Vagina (tissue), 2 donors: ENCODE data around the gene TMEM255B.

Experiments
- CTCF ChIP-seq, 3 experiments: fragments of 450-650 bp in 2 of 3; fragments of 200-600 bp in 1 of 3; sonication (generic) in 1 of 3; IDR thresholded peaks; one replicate each; pipeline ENCODE4 v1.5.1; 2017 to 2019; ENCODE audit warnings: antibody characterized with exemption in 3 of 3, mild to moderate bottlenecking in 2 of 3, moderate library complexity in 2 of 3
- POLR2A ChIP-seq, 2 donors: fragments of 450-650 bp; IDR thresholded peaks; one replicate each; pipeline ENCODE4 v1.6.1; 2017; ENCODE audit warnings: antibody characterized with exemption in 2 of 2, mild to moderate bottlenecking in 2 of 2, moderate library complexity in 2 of 2
- POLR2AphosphoS5 ChIP-seq, 2 donors: sonication (generic); formaldehyde crosslinking; IDR thresholded peaks; one replicate each; pipeline ENCODE4 v1.9.0; 2017; ENCODE audit warnings: antibody characterized with exemption in 2 of 2, mild to moderate bottlenecking in 2 of 2, low read depth in 1 of 2; ENCODE audit not compliant: insufficient read depth in 1 of 2

- TF ChIP-seq CTCF (IDR thresholded peaks at IDR 0.05) (no peak), POLR2A (IDR thresholded peaks at IDR 0.05) (no peak), POLR2AphosphoS5 (IDR thresholded peaks at IDR 0.05; ENCODE audit: insufficient read depth in 1 of 2, low read depth in 1 of 2) (no peak)
Observed at GRCh38 chr13:113735194-113735593, 23.8 kb upstream of the TMEM255B start.
